ENCODE measurements around the gene APLNR. TPM values are rescaled to one million over a fixed set of nuclear protein-coding genes. Genes with fewer than 3 reads are reported as not detected.

Gene APLNR
- total and polyA plus RNA-seq, 4 donors: 3.2 to 39.4 (median 4.0) TPM

DNA sequence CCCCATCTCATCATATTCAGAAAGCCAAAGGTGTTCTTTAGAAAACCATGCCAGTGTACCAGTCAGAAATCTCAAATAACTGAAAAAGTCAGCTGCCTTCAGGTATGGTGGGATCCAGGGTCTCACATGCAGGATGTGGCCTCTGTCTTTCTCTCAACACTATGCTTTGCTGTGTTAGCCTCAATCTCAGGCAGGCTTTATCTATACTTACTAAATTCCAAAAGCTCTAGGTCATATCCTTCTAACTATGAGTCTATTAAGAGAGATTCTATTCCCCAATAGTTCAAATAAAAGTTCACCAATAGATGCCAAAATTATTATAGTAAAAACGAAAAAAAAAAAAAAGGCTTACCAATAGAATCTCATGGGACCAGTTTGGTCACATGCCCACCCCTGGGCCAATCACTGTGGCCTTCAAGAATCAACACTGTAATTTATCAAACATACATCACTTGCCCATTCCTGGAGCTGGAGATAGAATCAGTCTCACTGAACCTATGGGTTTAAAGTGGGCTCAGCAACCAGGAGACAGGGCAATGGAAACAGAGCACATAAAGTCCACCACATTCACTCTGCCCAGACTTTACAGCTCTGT, 38.0 kb upstream of the APLNR start (continued):
- no peak for TF ChIP-seq REST (IDR thresholded peaks at IDR 0.05)
- TF ChIP-seq, protein P1, sequence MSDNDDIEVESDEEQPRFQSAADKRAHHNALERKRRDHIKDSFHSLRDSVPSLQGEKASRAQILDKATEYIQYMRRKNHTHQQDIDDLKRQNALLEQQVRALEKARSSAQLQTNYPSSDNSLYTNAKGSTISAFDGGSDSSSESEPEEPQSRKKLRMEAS (IDR thresholded peaks at IDR 0.05): no peak
- no peak for TF ChIP-seq TAF1 (conservative IDR thresholded peaks at IDR 0.05)
- TF ChIP-seq RXRA (IDR thresholded peaks at IDR 0.05): no peak

GRCh38 chr11:57273448-57274058, 36.5 kb upstream of the APLNR start:
- Histone ChIP-seq H3K9ac (ENCODE audit: low read depth in 1 of 2, low read length in 2 of 2) (no peak overlapping the region), H3K27ac (ENCODE audit: low read depth in 1 of 2, low read length in 2 of 2) (no peak overlapping the region), H3K9me3 (ENCODE audit: control insufficient read depth in 4 of 4, low read length in 3 of 4) (peaks cover 0 to 6% (median 2%) of the 10 kb centered on the region in 4 donors), H3K36me3 (ENCODE audit: control insufficient read depth in 4 of 4, insufficient read depth in 3 of 4, low read depth in 1 of 4, low read length in 3 of 4) (no peaks in the 10 kb centered on the region), H3K4me1 (ENCODE audit: control insufficient read depth in 4 of 4, insufficient read depth in 4 of 4, low read length in 3 of 4) (peaks cover 5 to 20% (median 13%) of the 10 kb centered on the region in 4 donors), H3K4me3 (ENCODE audit: low read depth in 1 of 3, low read length in 3 of 3) (no peak overlapping the region), H3K27me3 (ENCODE audit: control insufficient read depth in 4 of 4, insufficient read depth in 4 of 4, low read length in 3 of 4) (no peaks in the 10 kb centered on the region)
- 94% methylated on average over 4 of the region's 4 CpGs for WGBS
- TF ChIP-seq FOXA1 (IDR thresholded peaks at IDR 0.05) (no peak), HNF4G (IDR thresholded peaks at IDR 0.05) (no peak), HNF4A (conservative IDR thresholded peaks at IDR 0.05) (no peak)
- DNase-seq (ENCODE audit: low spot score): no peak

GRCh38 chr11:57269571-57270021, 32.5 kb upstream of the APLNR start:
- Histone ChIP-seq H3K27ac (ENCODE audit: low read depth in 1 of 2, low read length in 2 of 2) (peak overlapping the region; percentile 27 to 42), H3K9ac (ENCODE audit: low read depth in 1 of 2, low read length in 2 of 2) (no peak overlapping the region), H3K27me3 (ENCODE audit: control insufficient read depth in 4 of 4, insufficient read depth in 4 of 4, low read length in 3 of 4) (no peaks in the 10 kb centered on the region), H3K4me1 (ENCODE audit: control insufficient read depth in 4 of 4, insufficient read depth in 4 of 4, low read length in 3 of 4) (peaks cover 0 to 5% (median 2%) of the 10 kb centered on the region in 4 donors), H3K4me3 (ENCODE audit: low read depth in 1 of 3, low read length in 3 of 3) (no peak overlapping the region), H3K9me3 (ENCODE audit: control insufficient read depth in 4 of 4, low read length in 3 of 4) (peaks cover 0 to 6% (median 2%) of the 10 kb centered on the region in 4 donors), H3K36me3 (ENCODE audit: control insufficient read depth in 4 of 4, insufficient read depth in 3 of 4, low read depth in 1 of 4, low read length in 3 of 4) (no peaks in the 10 kb centered on the region)
- no peak for TF ChIP-seq EGR1 (IDR thresholded peaks at IDR 0.05; ENCODE audit: low read depth in 2 of 2)
- no peak for TF ChIP-seq REST (IDR thresholded peaks at IDR 0.05)
- TF ChIP-seq NR2F2 (IDR thresholded peaks at IDR 0.05): no peak
- no peak for TF ChIP-seq YY1 (IDR thresholded peaks at IDR 0.05)
- no peak for TF ChIP-seq FOXA2 (IDR thresholded peaks at IDR 0.05)
- no peak for TF ChIP-seq FOXA1 (IDR thresholded peaks at IDR 0.05)
- no peak for TF ChIP-seq RAD21 (IDR thresholded peaks at IDR 0.05)
- TF ChIP-seq GABPA (IDR thresholded peaks at IDR 0.05 in 1 of 2, conservative IDR thresholded peaks at IDR 0.05 in 1 of 2): no peak
- no peak for TF ChIP-seq RXRA (IDR thresholded peaks at IDR 0.05)
- no peak for TF ChIP-seq HNF4A (conservative IDR thresholded peaks at IDR 0.05)
- TF ChIP-seq, protein P2, sequence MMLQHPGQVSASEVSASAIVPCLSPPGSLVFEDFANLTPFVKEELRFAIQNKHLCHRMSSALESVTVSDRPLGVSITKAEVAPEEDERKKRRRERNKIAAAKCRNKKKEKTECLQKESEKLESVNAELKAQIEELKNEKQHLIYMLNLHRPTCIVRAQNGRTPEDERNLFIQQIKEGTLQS (IDR thresholded peaks at IDR 0.05): no peak
- no peak for TF ChIP-seq JUND (IDR thresholded peaks at IDR 0.05)
- TF ChIP-seq, protein P1 (IDR thresholded peaks at IDR 0.05): no peak
- TF ChIP-seq TAF1 (conservative IDR thresholded peaks at IDR 0.05): no peak
- no peak for TF ChIP-seq SP1 (IDR thresholded peaks at IDR 0.05)
- no peak for DNase-seq (ENCODE audit: low spot score)
- 27% methylated on average over 3 of the region's 3 CpGs for WGBS

Data from liver (tissue), 9 donors.